Measurements from ENCODE around the gene C10orf105.

The C10orf105 gene

DNA sequence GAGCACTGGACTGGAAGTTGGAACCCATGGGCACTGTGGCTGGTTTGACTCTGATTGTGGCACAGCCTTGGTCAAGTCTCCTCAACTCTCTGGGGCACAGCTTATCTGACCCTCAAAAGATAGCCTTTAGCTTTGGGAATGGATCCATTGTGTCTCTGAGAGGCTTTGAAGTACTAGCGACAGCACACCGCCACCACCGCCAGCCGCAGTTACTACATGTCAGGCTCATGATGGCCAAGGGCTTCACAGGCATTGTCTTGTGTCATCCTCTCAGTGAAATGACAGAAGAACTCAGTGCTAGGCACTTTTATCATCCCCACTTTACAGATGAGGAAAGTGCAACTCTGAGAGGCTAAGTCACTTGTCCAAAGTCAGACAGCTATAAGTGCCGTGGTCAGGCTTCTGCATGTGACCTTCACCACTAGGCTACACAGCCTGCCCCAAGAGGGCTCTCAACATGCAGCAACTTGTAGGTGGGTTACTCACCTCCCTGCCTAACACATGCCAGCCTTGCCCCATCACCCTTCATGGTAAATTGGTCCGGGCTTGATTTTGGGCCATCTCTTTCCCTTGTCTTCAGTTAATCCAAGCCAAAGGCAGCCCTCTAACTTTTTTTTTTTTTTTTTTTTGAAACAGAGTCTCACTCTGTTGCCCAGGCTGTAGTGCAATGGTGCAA is 44.1 kb downstream of the C10orf105 start:
- no peak for DNase-seq (ENCODE audit: low spot score)

DNA sequence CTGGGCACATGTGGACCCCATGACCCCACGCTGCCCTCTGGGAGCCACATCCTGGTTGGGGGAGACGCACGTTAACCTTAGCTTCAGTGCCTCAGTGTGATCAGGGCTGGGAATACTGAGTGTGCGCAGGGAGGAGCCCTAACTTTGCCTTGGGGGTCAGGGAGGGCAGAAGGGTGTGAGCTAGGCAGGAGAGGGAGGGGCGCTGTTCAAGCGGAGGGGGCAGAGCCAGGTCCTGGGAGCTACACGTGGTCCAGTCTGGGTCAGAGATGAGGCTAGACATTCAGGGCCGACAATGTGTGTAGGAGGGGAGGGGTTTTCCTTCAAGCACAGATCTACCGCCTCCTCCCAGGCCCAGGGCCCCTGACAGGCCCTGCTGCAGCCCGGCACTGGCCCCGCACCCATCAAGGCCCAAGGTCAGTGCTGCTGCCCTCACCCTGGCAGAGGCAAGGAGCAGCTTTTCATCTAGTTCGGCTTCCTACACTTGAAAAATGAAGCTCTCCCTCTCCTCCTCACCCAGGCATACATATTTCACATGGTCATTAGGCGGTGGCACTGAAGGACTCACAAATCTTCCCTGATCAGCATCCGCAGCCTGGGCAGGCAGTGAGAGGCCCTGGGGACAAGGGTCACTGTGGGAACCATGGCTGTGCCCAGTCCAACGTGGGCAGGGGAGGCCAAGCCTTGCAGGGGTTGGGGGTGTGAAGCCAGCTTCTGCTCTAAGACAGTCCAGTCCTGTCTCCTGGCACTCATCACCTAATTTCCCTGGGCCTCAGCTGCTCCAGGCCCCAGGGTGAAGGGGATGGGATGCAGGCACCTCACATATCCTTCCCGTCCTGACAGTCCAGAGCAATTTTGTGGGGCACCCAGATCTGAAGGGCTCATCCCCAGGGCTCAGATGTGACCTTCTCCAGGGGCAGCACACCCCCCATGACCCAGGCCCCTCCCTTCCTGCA is 47.3 kb downstream of the C10orf105 start:
- no peak for DNase-seq (ENCODE audit: low spot score)

DNA sequence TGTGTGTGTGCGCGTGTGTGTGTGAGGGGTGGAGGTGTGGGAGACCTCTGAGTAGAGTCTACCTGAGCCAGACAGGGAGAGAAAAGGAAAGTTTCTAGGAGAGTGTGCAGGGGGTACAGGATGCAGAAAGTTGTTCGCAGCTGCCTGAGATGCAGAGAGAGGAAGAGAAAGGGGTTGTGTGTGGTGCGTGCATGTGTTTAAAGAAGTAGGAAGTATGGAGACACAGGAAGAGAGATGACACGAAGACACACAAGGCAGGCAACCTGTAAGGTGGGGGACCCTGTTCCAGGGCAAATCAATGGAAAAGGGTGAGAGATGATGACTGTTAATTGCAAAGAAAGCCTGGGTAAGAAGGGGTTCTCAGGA is 52.2 kb downstream of the C10orf105 start:
- no peak for DNase-seq (ENCODE audit: low spot score)

DNA sequence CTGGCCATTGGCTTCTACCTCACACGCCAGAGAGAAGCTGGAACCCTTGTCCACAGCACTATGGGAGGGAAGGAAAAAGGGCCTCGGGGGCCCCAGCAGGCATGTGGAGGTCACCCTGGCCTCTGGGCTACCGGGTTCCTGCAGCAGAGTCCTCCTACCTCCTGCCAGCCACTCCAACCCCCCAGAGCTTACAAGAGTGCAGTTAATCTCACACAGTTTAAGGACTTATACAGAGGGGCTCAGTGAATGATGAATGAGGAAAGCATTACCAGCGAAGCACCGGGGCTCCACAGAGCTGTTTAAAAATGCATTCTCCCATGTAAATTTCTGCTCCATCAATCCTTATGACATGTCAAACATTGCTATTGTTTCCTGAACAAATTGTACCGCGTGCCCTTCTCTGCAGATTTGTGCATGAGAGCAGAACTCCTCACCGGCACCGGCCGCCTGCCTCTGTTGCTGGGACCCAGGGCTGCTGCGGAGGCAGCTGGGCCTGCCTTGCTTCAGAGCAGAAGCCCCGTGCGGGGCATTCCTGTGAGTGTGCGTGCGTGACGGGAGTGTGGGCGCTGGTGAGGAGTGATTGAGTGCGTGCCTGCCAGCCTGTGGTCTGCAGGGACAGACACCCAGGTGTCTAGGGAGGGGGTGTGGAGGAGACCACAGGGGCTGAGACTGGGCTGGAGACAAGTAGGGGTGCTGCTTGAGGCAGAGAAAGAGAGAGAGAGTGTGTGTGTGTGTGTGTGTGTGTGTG is 52.8 kb downstream of the C10orf105 start:
- DNase-seq (ENCODE audit: low spot score) = peak; percentile 60

DNA sequence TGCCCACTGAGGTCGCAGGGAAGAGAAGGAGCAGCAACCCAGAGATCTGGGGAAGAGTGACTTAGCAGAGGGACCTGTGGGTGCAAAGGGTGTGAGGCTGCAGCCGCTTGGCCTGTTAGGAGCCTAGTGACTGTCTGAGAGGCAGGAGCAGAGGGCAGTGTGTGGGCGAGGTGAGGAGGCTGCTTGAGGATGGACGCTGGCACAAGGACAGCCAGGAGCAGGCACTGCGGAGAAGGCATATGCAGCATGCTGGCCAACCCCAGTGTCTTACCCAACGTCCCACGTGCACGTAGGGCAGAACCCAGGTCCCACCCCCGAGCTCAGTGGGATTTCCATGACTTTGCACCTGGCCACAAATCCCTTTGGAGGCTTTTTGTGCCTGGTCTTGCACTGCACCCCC is 54.1 kb downstream of the C10orf105 start:
- no peak for DNase-seq (ENCODE audit: low spot score)

DNA sequence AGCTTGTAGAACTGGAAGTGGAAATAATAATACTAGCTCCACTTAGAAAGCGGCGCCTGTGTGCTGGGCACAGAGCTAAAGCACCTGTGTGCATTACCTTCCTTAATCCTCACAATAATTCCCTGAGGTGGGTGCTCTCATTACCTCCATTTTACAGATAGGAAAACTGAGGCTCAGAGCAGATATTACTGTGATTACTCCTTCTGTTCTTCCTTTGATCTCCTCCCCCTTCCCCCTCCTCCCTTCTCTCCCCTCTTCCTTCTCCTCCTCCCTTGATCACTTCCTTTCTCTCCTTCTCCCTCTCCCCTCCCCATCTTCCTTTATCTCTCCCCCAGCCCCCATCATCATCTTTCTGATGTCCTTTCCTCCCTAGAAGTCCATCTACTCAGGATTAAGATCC is 55.0 kb downstream of the C10orf105 start:
- no peak for DNase-seq (ENCODE audit: low spot score)

DNA sequence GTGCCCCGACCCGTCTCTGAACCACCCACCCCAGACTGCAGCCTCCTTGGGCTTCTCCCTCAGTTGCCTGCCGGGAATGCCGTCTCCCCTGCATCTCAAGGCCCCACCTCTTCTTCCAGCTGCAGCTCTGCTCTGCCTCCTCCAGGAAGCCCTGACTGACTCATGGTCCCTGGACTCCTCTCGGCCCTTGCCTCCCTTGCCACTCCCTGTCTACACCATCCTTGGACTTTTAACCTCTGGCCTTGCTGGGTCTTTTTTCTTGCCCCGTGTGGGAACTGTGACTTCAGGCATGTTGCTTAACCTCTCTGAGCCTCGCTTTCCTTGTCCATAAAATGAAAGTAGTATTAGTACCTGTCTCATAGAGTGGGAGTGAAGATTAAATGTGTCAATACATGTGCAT is 56.3 kb downstream of the C10orf105 start:
- DNase-seq (ENCODE audit: low spot score) = no peak

DNA sequence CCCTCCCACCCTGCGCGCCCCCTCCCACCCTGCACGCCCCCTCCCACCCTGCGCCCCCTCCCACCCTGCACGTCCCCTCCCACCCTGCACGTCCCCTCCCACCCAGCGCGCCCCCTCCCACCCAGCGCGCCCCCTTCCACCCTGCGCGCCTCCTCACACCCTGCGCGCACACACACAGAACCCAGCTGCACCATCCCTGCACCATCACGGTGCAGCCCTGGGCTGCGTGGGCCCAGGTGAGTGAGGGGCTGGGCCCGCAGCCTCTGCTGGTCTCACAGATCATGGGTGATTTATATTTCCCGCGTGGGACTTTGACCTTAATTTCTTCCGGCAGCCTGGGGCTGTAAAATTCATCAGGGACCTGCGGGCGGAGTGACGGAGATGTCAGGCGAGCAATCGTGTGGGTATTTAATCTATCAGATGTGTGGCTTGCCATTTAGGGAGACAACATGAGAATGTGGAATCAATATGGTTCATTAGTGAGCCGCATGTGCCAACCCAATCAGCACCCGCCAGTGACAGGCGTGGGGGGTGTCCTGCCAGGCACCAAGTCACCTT is 57.7 kb downstream of the C10orf105 start:
- DNase-seq (ENCODE audit: low spot score) = no peak
